ENCODE measurements around the gene GAB2.

The GAB2 gene

DNA sequence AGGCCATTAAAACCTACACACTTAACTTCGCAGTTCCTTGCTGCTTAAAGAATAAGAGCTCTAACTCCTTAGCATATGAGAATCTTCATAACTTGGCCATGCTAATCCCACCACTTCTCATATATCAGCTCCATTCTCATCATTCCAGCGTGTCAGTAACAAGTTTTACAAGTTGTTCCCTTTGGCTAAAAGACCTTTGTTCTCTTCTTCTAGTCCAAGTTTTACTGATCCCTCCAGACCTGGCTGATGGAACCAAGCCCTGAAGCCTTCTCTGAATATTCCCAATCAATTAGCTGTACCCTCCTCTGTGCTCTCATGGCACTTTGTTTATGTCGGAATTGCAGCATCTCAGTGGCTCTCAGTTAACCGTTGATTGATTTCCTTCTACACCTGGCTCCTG is 35.8 kb downstream of the GAB2 start:
- TF ChIP-seq, protein P1, sequence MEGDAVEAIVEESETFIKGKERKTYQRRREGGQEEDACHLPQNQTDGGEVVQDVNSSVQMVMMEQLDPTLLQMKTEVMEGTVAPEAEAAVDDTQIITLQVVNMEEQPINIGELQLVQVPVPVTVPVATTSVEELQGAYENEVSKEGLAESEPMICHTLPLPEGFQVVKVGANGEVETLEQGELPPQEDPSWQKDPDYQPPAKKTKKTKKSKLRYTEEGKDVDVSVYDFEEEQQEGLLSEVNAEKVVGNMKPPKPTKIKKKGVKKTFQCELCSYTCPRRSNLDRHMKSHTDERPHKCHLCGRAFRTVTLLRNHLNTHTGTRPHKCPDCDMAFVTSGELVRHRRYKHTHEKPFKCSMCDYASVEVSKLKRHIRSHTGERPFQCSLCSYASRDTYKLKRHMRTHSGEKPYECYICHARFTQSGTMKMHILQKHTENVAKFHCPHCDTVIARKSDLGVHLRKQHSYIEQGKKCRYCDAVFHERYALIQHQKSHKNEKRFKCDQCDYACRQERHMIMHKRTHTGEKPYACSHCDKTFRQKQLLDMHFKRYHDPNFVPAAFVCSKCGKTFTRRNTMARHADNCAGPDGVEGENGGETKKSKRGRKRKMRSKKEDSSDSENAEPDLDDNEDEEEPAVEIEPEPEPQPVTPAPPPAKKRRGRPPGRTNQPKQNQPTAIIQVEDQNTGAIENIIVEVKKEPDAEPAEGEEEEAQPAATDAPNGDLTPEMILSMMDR (conservative IDR thresholded peaks at IDR 0.05; ENCODE audit: control insufficient read depth, insufficient read depth, low read depth, low read length): no peak
- DNase-seq (ENCODE audit: low read depth): no peak
- H3K4me3 ChIP-seq (ENCODE audit: control insufficient read depth, low read depth, low read length): no peak overlapping the region

DNA sequence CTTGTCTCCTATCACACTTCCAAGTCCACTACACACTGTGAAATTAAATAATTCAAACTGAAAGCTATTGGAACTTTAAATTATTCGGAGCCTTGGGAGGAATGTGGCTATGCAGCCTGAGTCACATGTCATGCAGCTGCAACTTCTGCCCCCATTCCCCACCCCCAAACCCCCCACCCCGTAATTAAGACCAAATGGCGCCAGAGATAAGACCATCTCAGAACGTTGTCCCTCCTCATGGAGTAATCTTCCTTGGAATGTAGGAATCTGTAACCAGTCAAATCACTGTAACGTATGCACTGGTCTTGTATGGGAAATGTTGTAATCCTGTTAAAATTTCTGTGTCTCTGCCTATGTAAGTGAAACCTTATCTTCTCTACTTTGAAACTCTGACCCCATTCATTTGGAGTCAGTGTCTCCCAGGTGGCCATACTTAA is 37.0 kb downstream of the GAB2 start:
- DNase-seq (ENCODE audit: low read depth): peak; percentile 41
- H3K4me3 ChIP-seq (ENCODE audit: control insufficient read depth, low read depth, low read length): no peak overlapping the region
- TF ChIP-seq, protein P1 (conservative IDR thresholded peaks at IDR 0.05; ENCODE audit: control insufficient read depth, insufficient read depth, low read depth, low read length): no peak

DNA sequence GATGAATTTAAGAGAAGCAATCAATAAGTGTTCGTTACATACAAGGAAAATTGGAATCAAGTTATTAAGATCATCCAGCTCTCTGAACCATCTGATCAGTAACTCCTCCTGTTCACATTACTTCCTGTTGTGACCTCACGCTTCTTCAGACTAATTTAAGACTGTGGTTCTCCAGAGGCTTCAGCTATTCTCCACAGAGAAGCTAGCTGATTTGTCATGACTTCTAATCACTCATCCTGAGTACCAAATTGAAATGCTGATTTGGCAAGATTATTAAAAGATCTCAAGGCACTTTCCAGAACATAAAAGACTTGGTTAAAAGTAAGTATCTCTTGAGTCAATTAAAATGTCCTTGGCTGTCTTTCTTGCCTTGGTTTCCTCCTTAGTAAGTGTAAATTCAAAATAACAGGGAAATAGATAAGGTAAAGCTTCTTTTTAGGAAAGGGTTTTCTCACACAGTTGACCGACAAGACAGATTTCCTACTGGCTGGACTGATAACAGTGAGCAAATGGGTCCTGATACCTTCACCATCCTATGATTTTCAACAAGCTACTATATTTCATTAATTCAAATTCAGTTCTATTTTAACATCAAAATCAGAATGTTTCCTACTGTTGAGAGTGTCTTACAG is 38.5 kb downstream of the GAB2 start:
- TF ChIP-seq, protein P1 (conservative IDR thresholded peaks at IDR 0.05; ENCODE audit: control insufficient read depth, insufficient read depth, low read depth, low read length): no peak
- no peak overlapping the region for H3K4me3 ChIP-seq (ENCODE audit: control insufficient read depth, low read depth, low read length)
- DNase-seq (ENCODE audit: low read depth): peak; percentile 25

DNA sequence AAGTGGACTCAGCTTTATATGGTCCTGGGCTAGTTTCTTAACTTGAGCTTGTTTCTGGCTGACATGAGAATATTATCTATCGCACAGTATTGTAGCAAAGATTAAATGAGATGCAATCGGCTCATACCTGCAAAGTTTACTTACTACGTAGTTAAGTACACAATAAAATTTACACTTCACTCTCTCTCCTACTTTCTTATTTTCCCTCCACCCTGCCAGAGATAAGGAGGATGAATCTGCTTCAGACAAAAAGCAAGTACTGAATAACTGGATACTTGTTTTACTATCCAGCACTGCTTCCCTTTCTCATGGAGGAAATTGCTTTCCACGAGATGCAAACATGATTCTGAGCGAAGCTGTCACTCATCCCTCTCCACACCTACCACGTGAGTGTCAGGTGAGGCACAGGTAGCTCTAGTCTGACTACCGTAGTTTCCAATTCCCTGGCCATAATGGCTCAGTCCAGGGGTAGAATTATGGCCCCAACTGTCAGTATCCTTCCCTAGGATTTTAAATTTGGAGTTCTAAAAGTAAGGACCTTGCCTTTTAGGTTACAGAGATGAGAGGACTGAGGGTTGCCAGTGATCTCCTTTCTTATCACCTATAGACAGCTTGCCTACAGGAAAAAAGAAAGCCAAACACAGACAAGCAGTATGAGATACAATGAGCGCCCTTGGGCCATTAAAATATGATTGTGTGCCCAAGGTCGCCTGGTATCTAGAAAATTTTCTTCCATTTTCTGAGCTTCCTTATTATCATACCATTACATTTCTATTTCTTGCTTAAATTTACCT is 39.8 kb downstream of the GAB2 start:
- no peak for DNase-seq (ENCODE audit: low read depth)
- no peak overlapping the region for H3K4me3 ChIP-seq (ENCODE audit: control insufficient read depth, low read depth, low read length)
- TF ChIP-seq, protein P1 (conservative IDR thresholded peaks at IDR 0.05; ENCODE audit: control insufficient read depth, insufficient read depth, low read depth, low read length): no peak

DNA sequence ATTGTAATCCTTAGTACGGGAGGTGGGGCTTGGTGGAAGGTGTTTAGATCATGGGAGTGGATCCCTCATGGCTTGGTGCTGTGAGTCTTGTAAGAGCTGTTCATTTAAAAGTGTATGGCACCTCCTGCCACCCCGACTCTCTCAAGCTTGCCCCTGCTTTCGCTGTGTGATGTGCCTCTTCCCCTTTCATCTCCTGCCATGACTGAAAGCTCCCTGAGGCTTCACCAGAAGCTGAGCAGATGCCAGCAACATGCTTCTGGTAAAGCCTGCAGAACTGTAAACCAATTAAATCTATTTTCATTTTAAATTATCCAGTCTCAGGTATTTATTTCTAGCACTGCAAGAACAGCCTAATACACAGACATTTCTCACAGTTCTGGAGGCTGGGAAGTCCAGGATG is 40.8 kb downstream of the GAB2 start:
- TF ChIP-seq, protein P1 (conservative IDR thresholded peaks at IDR 0.05; ENCODE audit: control insufficient read depth, insufficient read depth, low read depth, low read length): no peak
- H3K4me3 ChIP-seq (ENCODE audit: control insufficient read depth, low read depth, low read length): no peak overlapping the region
- no peak for DNase-seq (ENCODE audit: low read depth)

DNA sequence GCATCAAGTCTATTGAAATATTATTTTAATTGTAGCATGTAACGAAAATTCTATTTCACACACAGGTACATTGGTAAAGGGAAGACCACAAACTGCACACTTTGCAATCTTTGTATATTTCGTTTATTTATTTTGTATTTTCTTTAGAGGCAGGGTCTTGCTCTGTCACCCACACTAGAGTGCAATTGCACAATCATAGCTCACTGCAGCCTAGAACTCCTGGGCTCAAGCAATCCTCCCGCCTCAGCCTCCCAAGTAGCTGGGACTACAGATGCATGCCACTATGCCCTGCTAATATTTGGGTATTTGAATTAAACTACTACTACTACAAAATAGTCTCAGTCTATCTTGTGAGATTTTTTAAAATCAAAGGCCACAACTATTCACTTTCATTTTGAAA is 42.7 kb downstream of the GAB2 start:
- DNase-seq (ENCODE audit: low read depth): no peak
- no peak overlapping the region for H3K4me3 ChIP-seq (ENCODE audit: control insufficient read depth, low read depth, low read length)
- TF ChIP-seq, protein P1 (conservative IDR thresholded peaks at IDR 0.05; ENCODE audit: control insufficient read depth, insufficient read depth, low read depth, low read length): no peak
